Central memory CD8-positive, alpha-beta T cell (primary cell): Measurements from ENCODE around the gene DAZ3.
"Not testable (repeated sequence)": the region's sequence is repeated elsewhere in the genome, so short reads cannot be mapped to it uniquely, and the experiment has no call there.

Experiments
- ATAC-seq: fragments of 150-1000 bp; cut with Tn5 transposase; replicated peaks from 2 replicates; pipeline ENCODE4 v1.10.0; 2022; ENCODE audit warnings: mild to moderate bottlenecking, moderate FRiP score, moderate number of reproducible peaks; ENCODE audit not compliant: poor library complexity, severe bottlenecking; ENCODE audit errors: extremely low read depth
- DNase-seq, 2 donors: peaks; one replicate each; pipeline ENCODE4 v3.0.0; 2021; ENCODE audit warnings: low spot score in 2 of 2
- H3K27ac Mint-ChIP-seq: one replicate; pipeline ENCODE4 v1.8.0; 2022; ENCODE audit warnings: low read depth, mild to moderate bottlenecking, moderate library complexity, mixed read lengths
- H3K27me3 Mint-ChIP-seq: one replicate; pipeline ENCODE4 v1.8.0; 2022; ENCODE audit warnings: mixed read lengths
- H3K36me3 Mint-ChIP-seq: one replicate; pipeline ENCODE4 v1.8.0; 2022; ENCODE audit warnings: mild to moderate bottlenecking, moderate library complexity, mixed read lengths; ENCODE audit not compliant: insufficient read depth
- H3K4me1 Mint-ChIP-seq: one replicate; pipeline ENCODE4 v1.8.0; 2022; ENCODE audit warnings: mixed read lengths
- H3K4me3 Mint-ChIP-seq: one replicate; pipeline ENCODE4 v1.8.0; 2022; ENCODE audit warnings: mild to moderate bottlenecking, moderate library complexity, mixed read lengths
- H3K9me3 Mint-ChIP-seq: one replicate; pipeline ENCODE4 v1.8.0; 2022; ENCODE audit warnings: mixed read lengths

Gene DAZ3

GRCh38 chrY:24813293-24813692 is at the start of gene DAZ3:
TSS of gene DAZ3 (minus strand) at chrY:24813393. CDS start at chrY:24813185, 208 bp downstream.
- H3K27me3 Mint-ChIP-seq, H3K4me3 Mint-ChIP-seq, ATAC-seq, H3K27ac Mint-ChIP-seq, H3K4me1 Mint-ChIP-seq, H3K36me3 Mint-ChIP-seq, H3K9me3 Mint-ChIP-seq, DNase-seq: not testable (repeated sequence)

- not testable (repeated sequence) for H3K36me3 Mint-ChIP-seq, H3K27me3 Mint-ChIP-seq, H3K27ac Mint-ChIP-seq
Measured at GRCh38 chrY:24833619-24834018, 20.4 kb upstream of the DAZ3 start, which contains the start of gene DAZ4. TSS of gene DAZ4 (plus strand) at chrY:24833919. CDS start at chrY:24834127, 208 bp downstream.

GRCh38 chrY:24825069-24825468 is 11.9 kb upstream of the DAZ3 start:
- H3K4me3 Mint-ChIP-seq, H3K27ac Mint-ChIP-seq, ATAC-seq, H3K9me3 Mint-ChIP-seq, H3K4me1 Mint-ChIP-seq, H3K36me3 Mint-ChIP-seq, H3K27me3 Mint-ChIP-seq, DNase-seq: not testable (repeated sequence)

More at GRCh38 chrY:24833619-24834018, 20.4 kb upstream of the DAZ3 start, which contains the start of gene DAZ4:
- not testable (repeated sequence) for ATAC-seq, H3K9me3 Mint-ChIP-seq, H3K4me3 Mint-ChIP-seq, H3K4me1 Mint-ChIP-seq
- DNase-seq, result peak in 1 of 2 donors; percentile 0

- H3K9me3 Mint-ChIP-seq, H3K4me3 Mint-ChIP-seq, H3K36me3 Mint-ChIP-seq, DNase-seq, H3K4me1 Mint-ChIP-seq, H3K27me3 Mint-ChIP-seq, H3K27ac Mint-ChIP-seq, ATAC-seq: not testable (repeated sequence)
Measured at GRCh38 chrY:24824184-24824879, 11.1 kb upstream of the DAZ3 start.

GRCh38 chrY:24821836-24822235 is 8.6 kb upstream of the DAZ3 start:
- H3K27ac Mint-ChIP-seq, H3K4me1 Mint-ChIP-seq, H3K4me3 Mint-ChIP-seq, H3K9me3 Mint-ChIP-seq, H3K27me3 Mint-ChIP-seq, ATAC-seq, DNase-seq, H3K36me3 Mint-ChIP-seq: not testable (repeated sequence)
